GM12873 (cell line): ENCODE measurements around the gene HKDC1.

Experiments
- TF ChIP-seq, protein P1 (sequence below): IDR thresholded peaks from 2 replicates; pipeline ENCODE4 v1.5.1; 2012; ENCODE audit warnings: low read depth, mild to moderate bottlenecking, moderate library complexity, low read length, control low read depth; ENCODE audit not compliant: insufficient read depth; ENCODE audit errors: missing control alignments

The HKDC1 gene

GRCh38 chr10:69181433-69181832, 38.7 kb upstream of the HKDC1 start:
- TF ChIP-seq, protein P1, sequence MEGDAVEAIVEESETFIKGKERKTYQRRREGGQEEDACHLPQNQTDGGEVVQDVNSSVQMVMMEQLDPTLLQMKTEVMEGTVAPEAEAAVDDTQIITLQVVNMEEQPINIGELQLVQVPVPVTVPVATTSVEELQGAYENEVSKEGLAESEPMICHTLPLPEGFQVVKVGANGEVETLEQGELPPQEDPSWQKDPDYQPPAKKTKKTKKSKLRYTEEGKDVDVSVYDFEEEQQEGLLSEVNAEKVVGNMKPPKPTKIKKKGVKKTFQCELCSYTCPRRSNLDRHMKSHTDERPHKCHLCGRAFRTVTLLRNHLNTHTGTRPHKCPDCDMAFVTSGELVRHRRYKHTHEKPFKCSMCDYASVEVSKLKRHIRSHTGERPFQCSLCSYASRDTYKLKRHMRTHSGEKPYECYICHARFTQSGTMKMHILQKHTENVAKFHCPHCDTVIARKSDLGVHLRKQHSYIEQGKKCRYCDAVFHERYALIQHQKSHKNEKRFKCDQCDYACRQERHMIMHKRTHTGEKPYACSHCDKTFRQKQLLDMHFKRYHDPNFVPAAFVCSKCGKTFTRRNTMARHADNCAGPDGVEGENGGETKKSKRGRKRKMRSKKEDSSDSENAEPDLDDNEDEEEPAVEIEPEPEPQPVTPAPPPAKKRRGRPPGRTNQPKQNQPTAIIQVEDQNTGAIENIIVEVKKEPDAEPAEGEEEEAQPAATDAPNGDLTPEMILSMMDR: no peak

GRCh38 chr10:69182005-69182404, 38.1 kb upstream of the HKDC1 start:
- TF ChIP-seq, protein P1: no peak

GRCh38 chr10:69186524-69186923, 33.6 kb upstream of the HKDC1 start:
- TF ChIP-seq, protein P1: no peak

GRCh38 chr10:69201045-69201444, 19.1 kb upstream of the HKDC1 start:
- TF ChIP-seq, protein P1: no peak

DNA sequence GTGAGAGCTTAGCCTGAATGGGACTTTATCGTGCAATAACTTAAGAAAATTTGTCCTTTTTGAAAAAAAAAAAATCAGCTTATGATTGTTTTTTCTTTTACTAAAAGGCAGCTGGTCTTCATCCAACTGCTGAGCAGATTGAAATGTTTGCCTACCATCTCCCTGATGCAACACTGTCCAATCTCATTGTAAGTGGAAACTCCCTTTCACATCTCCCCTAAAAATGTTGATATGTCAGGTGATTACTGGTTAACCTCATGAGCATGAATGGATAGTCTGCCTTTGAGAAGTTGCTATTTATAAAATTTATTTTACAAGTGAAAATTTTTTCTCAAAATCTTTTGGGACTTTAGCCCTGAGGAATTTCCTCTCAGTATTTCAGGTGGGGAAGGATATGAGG, 17.8 kb upstream of the HKDC1 start:
- TF ChIP-seq, protein P1: no peak

DNA sequence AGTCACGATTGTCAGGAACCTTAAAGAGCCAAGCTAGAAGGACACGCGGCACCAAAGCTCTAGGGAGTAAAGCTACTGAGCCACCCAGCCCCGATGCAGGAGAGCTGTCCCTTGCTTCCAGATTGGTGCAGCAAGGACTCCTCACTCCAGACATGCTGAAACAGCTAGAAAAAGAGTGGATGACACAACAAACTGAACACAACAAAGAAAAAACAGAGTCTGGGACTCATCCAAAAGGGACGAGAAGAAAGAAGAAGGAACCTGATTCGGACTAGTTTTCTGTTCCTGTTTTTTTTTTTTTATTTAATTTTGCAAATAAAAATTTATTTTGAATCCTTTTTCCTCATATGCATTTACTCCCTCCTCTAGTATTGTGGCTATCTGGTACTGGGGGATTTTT, 11.4 kb upstream of the HKDC1 start:
- TF ChIP-seq, protein P1: no peak

DNA sequence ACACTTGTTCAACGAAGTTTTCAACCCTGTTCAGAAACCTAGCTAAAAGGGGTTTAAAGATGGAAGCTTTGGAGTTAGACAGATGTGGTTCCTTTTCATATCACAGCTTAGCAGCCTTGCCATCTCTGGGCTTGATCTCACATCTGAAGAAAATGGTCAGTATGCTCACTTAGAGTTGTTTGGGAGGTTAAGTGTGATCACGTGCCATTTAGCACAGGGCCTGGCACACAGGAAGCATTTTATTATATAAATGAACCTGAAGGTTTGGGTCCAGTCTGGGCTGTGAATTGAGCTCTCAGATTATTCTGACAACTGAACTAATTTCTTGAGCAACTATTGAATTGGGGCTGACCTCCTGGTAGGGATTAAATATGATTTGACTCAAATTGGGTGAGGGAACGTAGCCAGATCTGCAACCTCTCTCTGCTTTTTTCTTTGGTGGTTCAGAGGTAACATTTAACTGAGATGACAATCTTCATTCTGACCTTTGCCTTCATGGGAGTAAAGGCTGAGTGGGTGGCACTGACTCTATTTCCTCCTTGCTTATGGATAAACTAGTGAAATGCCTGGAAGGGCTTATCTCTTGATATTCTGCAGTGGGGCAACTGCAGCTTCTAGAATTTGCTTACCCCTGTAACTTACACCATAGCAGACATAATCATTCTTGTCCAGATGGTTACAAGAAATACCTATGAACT, 10.2 kb upstream of the HKDC1 start:
- TF ChIP-seq, protein P1: no peak
